GM20000 (cell line): ENCODE results near the gene KRTAP5-1.
"Not testable (repeated sequence)": the region's sequence is repeated elsewhere in the genome, so short reads cannot be mapped to it uniquely, and the experiment has no call there.

ENCODE experiments used
- DNase-seq: peaks from one replicate; pipeline ENCODE4 v3.0.0; 2012; ENCODE audit warnings: low spot score
- CTCF ChIP-seq: IDR thresholded peaks from 2 replicates; pipeline ENCODE4 v1.5.1; 2012; ENCODE audit warnings: mild to moderate bottlenecking, control low read depth; ENCODE audit errors: extremely low read depth, missing control alignments

KRTAP5-1 gene

GRCh38 chr11:1584661-1585370 is at the start of gene KRTAP5-1:
KRTAP5-1 (minus strand) TSS chr11:1585283; CDS start chr11:1585249, 34 bp downstream.
- DNase-seq: not testable (repeated sequence)

- DNase-seq: no peak
- TF ChIP-seq CTCF: no peak
Measured at GRCh38 chr11:1633864-1634263, 48.8 kb upstream of the KRTAP5-1 start.

GRCh38 chr11:1632053-1632714 is 47.1 kb upstream of the KRTAP5-1 start:
- DNase-seq: no peak
- no peak for TF ChIP-seq CTCF

GRCh38 chr11:1631066-1631568 is 46.0 kb upstream of the KRTAP5-1 start:
- DNase-seq: no peak
- TF ChIP-seq CTCF: no peak

- no peak for DNase-seq
- no peak for TF ChIP-seq CTCF
Measured at GRCh38 chr11:1630271-1630670, 45.2 kb upstream of the KRTAP5-1 start.

- DNase-seq: no peak
- TF ChIP-seq CTCF: no peak
Measured at GRCh38 chr11:1629326-1630185, 44.5 kb upstream of the KRTAP5-1 start, which contains the start of gene KRTAP5-5. KRTAP5-5 (plus strand) TSS chr11:1629775; CDS start chr11:1629841, 66 bp downstream.

- DNase-seq: peak; percentile 89
- TF ChIP-seq CTCF: peak; percentile 88
Measured at GRCh38 chr11:1628506-1629325, 43.6 kb upstream of the KRTAP5-1 start.
